Measurements from ENCODE around the gene ASXL2.
"Not testable (repeated sequence)": the region's sequence is repeated elsewhere in the genome, so short reads cannot be mapped to it uniquely, and the experiment has no call there.

Gene ASXL2

GRCh38 chr2:25887624-25888242, 9.4 kb upstream of the ASXL2 start:
- DNase-seq: no peak

DNA sequence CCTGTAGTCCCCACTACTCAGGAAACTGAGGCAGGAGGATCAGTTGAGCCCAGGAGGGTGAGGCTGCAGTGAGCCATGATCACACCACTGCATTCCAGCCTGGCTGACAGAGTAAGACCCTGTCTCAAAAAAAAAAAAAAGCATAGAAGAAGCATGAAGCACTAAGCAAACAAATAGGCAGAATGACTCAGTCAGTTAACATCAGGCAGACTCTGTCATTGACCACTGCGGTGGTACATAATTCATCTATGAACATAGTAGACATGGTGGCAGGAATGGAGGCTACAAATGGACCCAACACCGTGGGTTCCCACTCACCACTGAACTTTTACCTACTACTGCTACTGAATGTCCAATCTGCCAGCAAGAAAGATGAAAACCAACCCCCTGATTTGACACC, 7.6 kb upstream of the ASXL2 start:
- DNase-seq: no peak

GRCh38 chr2:25881764-25882163, 3.5 kb upstream of the ASXL2 start:
- no peak for DNase-seq

DNA sequence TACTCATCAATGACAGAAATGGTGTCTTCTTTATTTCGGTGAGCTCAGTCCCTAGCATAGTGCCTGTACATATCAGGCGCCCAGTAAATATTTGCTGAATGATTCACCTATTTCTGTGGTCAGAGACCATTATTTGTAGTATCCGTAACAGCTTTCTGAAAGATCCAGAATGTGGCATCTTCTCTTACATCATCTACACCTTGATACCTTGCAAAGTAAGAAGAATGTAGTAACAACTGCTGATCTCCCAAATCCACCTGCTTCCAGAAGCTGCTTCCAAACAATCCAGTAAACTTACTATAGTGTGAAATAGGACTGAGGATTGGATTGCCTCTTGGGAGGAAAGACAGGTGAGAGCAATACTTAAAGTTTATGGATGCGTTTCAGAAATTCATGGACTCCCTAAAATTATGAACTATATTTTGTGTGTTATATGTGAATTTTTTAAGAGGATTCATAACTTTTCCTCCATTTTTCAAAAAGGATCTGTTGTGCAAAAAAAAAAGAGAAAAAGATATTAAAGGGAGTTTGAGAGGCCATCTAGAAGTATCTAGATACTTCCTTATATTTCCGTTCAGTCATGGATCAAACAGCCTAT, 945 bp upstream of the ASXL2 start:
- no peak for DNase-seq

DNA sequence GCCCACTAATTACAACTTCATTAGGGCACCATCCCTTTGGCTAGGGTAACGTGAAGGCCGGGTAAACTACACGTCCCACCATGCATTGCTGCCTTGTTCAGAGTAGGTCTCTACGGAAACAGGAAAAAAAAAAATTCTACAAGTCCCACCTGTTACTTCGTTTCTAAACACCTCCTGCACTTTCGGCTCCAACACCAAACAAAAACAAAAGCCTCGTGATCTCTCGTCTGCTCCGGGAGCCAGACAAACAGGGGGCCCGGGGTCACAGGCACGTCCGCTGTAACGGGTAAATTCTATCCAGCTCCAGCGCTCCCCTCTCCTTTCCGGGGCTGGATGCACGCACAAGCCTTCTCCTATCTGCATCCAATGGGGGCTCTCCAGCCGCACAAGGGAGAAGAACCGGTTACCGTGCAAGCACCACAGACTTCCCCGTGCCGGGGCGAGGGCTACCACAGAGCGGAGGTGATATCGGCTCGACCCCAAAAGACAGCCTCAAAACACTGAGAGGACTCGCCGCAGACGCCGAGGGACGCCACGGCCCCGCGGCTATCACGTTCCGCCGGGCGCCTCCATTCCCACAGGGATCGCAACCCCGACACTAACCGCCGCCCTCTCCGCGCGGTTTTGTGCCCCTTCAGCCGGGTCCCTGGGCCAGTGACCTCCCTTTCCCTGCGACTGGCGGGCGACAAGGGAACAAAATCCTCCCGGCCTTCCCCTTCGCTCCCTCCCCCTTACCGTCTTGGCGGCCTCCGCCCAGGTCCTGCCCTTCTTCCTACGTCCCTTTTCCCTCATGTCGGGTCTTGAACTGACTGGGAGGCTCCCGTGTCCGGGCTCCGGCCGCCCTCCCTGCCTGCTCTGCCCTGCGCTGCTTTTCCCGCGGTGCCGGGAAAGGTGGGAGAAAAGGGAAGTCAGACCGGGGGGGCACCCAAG, 591 bp downstream of the ASXL2 start:
- peak; percentile 61 for DNase-seq

DNA sequence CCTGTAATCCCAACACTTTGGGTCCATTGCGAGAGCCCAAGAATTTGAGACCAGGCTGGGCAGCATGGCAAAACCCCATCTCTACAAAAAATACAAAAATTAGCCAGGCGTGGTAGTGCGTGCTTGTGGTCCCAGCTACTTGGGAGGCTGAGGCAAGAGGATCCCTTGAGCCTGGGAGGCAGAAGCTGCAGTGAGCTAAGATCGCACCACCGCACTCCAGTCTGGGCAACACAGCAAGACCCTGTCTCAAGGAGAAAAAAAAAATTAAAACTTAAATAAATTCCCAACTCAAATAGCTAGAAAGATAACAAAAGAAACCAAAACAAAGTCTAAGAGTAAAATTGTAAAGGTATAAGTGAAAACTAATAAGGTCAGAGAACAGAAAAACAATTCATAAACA, 6.2 kb downstream of the ASXL2 start:
- DNase-seq: no peak

DNA sequence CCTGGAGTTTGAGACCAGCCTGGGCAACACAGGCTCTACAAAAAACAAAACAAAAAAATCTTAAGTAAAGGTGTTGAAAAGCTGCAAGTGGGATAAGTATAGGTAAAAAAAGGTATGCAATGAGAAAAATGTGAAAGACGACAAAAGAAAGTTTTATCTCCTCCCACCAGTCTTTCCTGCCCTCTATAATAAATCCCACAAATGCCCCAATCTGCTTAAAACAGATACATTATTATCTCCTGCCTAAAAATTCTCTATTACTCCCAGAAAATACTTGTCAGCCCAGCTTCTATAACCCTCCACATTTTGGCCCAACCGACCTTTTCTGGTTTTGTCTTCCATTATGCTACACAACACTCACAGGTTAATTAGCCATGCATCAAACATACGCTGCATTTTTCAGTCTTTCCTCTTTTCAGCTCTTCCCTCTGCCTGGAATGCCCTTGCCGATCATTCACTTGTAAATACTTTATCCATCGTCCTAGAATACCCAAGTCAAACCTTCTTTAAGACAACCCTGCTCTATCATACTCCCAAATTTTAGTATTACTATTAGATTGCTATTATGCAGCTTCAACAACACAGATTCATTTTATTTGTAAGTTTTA, 10.8 kb downstream of the ASXL2 start:
- no peak for DNase-seq

GRCh38 chr2:25856377-25856776, 21.9 kb downstream of the ASXL2 start:
- DNase-seq: no peak

DNA sequence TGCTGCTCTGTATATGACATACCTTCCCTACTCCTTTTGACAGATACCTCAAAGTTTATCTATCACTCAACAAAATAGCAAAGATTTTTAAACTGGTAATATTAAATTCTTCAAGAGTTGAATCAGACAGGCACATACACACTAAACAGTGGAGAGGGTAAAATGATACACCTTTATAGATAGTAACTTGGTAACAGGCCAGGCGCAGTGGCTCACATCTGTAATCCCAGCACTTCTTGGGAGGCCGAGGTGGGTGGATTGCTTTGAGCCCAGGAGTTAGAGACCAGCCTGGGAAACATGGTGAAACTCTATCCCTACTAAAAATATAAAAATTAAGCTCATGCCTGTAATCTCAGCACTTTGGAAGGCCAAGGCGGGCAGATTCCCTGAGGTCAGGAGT, 23.2 kb downstream of the ASXL2 start:
- DNase-seq: no peak

DNA sequence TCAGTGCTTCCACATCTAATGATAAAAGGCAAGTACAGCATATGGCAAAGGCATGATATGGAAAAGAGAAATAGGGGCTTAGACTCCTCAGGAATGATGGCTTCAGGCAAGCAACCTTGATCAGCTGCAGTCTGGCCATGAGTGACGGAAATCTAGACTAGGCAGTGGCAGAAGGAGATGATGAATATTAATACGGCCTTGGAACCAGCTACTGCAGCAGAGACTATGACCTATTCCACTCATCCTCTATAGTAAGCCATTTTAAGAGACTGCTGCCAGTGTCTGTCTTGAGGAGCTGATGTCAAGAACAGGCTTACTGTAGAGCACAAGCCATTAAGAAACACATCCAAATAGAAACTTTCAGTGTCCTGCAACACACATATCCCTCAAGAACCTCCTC, 23.7 kb downstream of the ASXL2 start:
- DNase-seq: no peak

DNA sequence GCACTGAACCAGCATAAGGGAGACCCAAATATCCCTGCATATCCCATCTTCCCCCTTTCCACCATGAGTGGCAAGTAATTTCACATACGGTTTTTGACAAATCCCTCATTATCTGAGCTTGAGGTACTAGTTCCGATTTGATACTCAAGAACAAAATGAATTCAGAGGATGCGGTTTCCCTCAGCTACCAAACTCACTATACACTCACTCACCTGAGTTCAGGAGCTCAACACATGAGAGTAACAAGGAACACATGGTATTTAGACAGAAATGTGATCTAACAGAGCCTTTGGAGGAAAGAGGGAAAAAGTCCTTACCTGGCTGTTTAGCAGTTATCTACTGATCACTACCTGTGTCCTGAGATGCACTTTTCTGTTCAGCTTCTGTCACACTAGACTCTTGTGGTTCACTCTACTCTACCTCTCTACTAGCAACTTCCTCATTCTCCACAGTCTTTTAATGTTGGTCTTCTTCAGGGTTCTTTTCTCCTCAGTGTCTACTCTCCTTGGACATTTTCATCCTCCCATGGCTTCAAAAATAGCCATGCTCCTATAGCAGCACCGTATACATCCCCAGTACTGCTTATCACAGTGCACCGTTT, 25.1 kb downstream of the ASXL2 start:
- no peak for DNase-seq

DNA sequence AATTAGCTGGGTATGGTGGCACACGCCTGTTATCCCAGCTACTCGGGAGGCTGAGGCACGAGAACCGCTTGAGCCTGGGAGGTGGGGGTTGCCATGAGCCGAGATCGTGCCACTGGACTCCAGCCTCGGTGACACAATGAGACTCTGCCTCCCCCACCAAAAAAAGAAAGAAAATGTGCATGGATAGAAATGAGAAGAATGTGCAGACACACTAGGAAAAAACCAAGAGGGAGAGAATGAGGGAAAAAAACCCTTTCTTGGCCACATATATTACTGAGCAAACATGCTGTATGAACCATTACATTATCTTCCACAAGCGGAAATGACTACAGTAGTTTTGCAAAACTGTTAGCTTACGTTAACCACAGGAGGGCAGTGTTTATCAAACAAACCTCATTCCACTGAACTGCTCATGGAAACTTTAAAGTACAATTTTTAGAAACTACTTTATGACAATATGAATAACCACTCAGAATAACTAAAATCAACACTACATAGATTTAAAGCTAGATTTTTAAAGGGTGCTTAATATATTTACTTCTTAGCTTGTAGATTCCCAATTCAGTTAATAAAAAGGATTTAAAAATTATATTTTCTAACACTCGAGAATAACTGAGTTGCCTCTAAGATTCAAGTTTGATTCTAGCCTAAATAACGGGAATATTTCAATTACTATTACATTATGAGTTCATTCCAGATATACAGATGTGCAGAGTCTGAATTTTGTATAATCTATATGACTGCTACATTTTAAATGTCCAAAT, 26.4 kb downstream of the ASXL2 start:
- DNase-seq: peak; percentile 34

GRCh38 chr2:25850400-25850799, 27.9 kb downstream of the ASXL2 start:
- DNase-seq: not testable (repeated sequence)

DNA sequence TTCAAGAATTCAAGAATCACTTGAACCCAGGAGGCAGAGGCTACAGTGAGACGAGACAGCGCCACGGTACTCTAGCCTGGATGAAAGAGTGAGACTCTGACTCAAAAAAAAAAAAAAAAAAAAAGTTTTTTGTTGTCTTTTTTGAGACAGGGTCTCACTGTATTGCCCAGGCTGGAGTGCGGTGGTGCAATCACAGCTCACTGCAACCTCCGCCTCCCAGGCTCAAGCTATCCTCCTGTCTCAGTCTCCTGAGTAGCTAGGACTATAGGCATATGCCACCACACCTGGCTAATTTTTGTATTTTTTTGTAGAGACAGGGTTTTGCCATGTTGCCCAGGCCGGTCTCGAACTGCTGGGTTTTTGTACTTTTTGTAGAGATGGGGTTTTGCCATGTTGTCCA, 28.9 kb downstream of the ASXL2 start:
- DNase-seq: not testable (repeated sequence)

GRCh38 chr2:25845843-25846505, 32.3 kb downstream of the ASXL2 start:
- DNase-seq: no peak

DNA sequence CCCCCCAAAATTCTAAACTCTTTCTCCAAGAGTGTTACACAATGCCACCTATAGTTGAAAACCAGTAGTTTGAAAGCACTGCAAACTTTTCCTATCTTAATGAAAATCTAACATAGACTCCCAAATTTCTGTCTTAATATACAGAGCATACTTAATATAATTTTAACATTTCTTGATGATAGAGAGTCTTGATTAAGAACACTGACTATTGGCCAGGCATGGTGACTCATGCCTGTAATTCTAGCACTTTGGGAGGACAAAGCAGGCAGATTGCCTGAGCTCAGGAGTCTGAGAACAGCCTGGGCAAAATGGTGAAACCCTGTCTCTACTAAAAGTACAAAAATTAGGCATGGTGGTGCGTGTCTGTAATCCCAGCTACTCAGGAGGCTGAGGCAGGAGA, 34.2 kb downstream of the ASXL2 start:
- no peak for DNase-seq

DNA sequence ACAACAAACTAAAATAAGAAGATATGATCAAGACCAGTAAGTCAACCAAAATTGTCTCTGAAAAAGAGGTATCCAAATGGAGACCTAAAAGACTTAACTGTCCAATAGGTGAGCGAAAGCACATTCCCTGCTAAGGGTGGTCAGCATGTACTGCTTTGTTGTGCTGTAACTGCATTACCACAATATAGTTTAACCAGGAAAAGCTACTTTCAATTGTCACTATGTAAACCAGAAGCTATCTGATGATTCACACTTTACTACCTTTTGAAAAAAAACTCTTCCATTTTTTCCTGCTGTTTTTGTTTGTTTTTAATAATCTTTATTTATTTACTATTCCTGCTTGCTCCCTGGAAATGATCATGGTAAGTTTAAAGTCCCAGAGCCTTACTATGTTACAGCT, 36.1 kb downstream of the ASXL2 start:
- DNase-seq: no peak

DNA sequence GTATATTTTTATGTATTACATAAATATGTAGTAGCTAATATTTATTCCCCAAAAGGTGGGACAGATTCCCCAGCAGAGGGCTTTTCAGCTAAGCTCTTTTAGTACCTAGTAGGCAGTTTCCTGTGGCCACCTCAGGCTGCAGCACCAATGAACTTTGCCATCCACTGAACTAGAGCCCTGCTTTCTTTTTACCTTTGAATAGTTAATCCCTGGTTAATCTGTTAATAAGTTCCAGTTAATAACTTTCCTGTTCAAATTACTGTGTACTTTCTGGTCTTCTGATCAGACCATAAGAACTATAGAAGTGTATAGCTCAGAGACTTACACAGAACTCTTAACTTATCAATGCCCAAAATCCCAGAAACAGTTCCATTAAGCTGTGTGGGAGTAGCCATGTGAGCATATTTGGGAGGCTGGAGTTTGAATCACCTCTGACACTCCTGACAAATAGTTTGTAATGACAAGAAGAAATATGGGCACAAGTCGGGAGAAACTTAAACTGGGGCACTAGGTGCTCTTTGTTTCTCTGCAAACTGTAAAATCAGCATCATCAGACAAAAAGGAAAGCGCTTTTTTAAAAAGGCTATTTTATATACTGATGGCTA, 40.0 kb downstream of the ASXL2 start:
- DNase-seq: no peak

- DNase-seq: no peak
Measured at GRCh38 chr2:25835906-25836305, 42.4 kb downstream of the ASXL2 start.

DNA sequence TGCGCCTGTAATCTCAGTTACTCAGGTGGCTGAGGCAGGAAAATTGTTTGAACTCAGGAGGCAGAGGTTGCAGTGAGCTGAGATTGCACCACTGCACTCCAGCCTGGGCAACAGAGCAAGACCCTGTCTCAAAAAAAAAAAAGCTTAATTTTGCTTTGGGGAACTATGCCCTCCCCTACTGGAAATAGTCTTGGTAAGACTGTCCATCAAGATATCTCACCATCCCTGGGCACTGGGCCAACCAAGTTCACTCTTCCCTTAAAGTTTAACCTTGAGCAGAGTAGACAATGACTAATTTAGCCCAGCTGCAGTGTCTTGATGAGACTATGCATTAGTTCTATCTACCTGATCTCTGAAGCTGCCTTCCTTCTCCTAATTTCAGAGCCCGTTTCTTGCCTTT, 44.7 kb downstream of the ASXL2 start:
- peak; percentile 48 for DNase-seq

- no peak for DNase-seq
Measured at GRCh38 chr2:25832897-25833296, 45.4 kb downstream of the ASXL2 start.

Measured in activated CD4-positive, alpha-beta T cell treated with anti-CD3 and anti-CD28 coated beads for 48 hours (primary cell).